Neural progenitor cell (in vitro differentiated cells): ENCODE measurements around the gene PACSIN2. TPM values are rescaled to one million over a fixed set of nuclear protein-coding genes. Genes with fewer than 3 reads are reported as not detected.

Source experiments
- DNase-seq: peaks from one replicate; pipeline ENCODE4 v3.0.0-alpha.2; 2016; ENCODE audit warnings: low spot score
- H2AFZ ChIP-seq: fragments of 200-600 bp; sonication (generic); replicated peaks from 2 replicates; pipeline ENCODE4 v1.6.1; 2016; ENCODE audit warnings: antibody characterized with exemption
- H3F3A ChIP-seq: fragments of 200-600 bp; sonication (generic); 2 replicates; pipeline ENCODE4 v1.6.1; 2016; ENCODE audit warnings: antibody characterized with exemption, low read depth
- H3K27ac ChIP-seq: fragments of 200-600 bp; sonication (generic); 2 replicates; pipeline ENCODE4 v1.5.1; 2016; ENCODE audit warnings: mild to moderate bottlenecking
- H3K27me3 ChIP-seq: fragments of 200-600 bp; sonication (generic); 2 replicates; pipeline ENCODE4 v1.6.1; 2016; ENCODE audit warnings: mild to moderate bottlenecking, moderate library complexity
- H3K36me3 ChIP-seq: fragments of 200-600 bp; sonication (generic); 2 replicates; pipeline ENCODE4 v1.5.1; 2016
- H3K4me1 ChIP-seq: fragments of 200-600 bp; sonication (generic); 2 replicates; pipeline ENCODE4 v1.6.1; 2016; ENCODE audit warnings: mixed run types
- H3K4me2 ChIP-seq: fragments of 200-600 bp; sonication (generic); 2 replicates; pipeline ENCODE4 v1.6.1; 2016
- H3K4me3 ChIP-seq: fragments of 200-600 bp; sonication (generic); 2 replicates; pipeline ENCODE4 v1.5.1; 2016
- H3K79me2 ChIP-seq: fragments of 200-600 bp; sonication (generic); 2 replicates; pipeline ENCODE4 v1.6.1; 2016; ENCODE audit warnings: low read depth
- H3K9ac ChIP-seq: fragments of 200-600 bp; sonication (generic); 2 replicates; pipeline ENCODE4 v1.6.1; 2016
- H3K9me3 ChIP-seq: fragments of 200-600 bp; sonication (generic); 2 replicates; pipeline ENCODE4 v1.5.1; 2016; ENCODE audit warnings: low read depth
- H4K20me1 ChIP-seq: fragments of 200-600 bp; sonication (generic); 2 replicates; pipeline ENCODE4 v1.6.1; 2016; ENCODE audit warnings: low read depth
- H3K27ac Mint-ChIP-seq: 3 replicates; pipeline ENCODE4 v1.8.0; 2021; ENCODE audit warnings: mixed read lengths
- H3K27me3 Mint-ChIP-seq: 2 replicates; pipeline ENCODE4 v1.8.0; 2022; ENCODE audit warnings: low read depth, mild to moderate bottlenecking, inconsistent platforms, moderate library complexity, mixed read lengths; ENCODE audit not compliant: insufficient read depth
- H3K36me3 Mint-ChIP-seq: 3 replicates; pipeline ENCODE4 v1.8.0; 2021; ENCODE audit warnings: mixed read lengths
- H3K4me1 Mint-ChIP-seq: 3 replicates; pipeline ENCODE4 v1.8.0; 2021; ENCODE audit warnings: mixed read lengths
- H3K4me3 Mint-ChIP-seq: 3 replicates; pipeline ENCODE4 v1.8.0; 2021; ENCODE audit warnings: mild to moderate bottlenecking, moderate library complexity, mixed read lengths
- H3K9me3 Mint-ChIP-seq: 3 replicates; pipeline ENCODE4 v1.8.0; 2020; ENCODE audit warnings: mixed read lengths
- EZH2 ChIP-seq: fragments of 200-600 bp; sonication (generic); IDR thresholded peaks from 2 replicates; pipeline ENCODE4 v1.6.1; 2017; ENCODE audit warnings: antibody characterized with exemption, mild to moderate bottlenecking, moderate library complexity
- EZH2phosphoT487 ChIP-seq: fragments of 200-600 bp; sonication (generic); IDR thresholded peaks from 2 replicates; pipeline ENCODE4 v1.6.1; 2017; ENCODE audit warnings: antibody characterized with exemption
- total RNA-seq: library from RNA; depleted of rRNA; stranded (reverse); fragments of >200 nt; gene quantifications from 2 replicates; pipeline ENCODE4 v1.2.3, GENCODE V29; 2015; ENCODE audit warnings: low replicate concordance
- TF ChIP-seq, protein P1 (sequence below): fragments of 200-600 bp; sonication (generic); IDR thresholded peaks from 2 replicates; pipeline ENCODE4 v1.5.1; 2017; ENCODE audit warnings: antibody characterized with exemption, mild to moderate bottlenecking

The PACSIN2 gene
- total RNA-seq, 1 donor from 2014 or later = 38.1 TPM

DNA sequence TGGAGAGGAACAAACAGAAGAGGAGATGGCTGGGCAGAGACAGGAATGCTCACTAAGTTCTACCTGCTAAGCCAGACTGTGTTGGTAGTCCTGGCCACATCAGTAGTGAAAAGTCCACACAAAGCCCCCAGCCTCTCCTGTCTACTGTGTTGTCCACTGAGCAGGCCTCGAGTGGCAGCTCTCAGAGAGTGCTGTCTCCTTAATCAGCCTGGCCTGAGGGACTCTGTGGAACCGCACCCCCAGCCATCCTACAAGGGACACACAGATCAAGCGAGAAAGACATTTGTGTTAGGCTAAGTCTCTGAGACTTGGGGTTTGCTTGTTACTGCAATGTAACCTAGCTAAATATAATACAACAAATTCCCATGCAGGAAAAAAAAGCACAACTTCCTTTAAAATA lies 71.0 kb downstream of the PACSIN2 start:
- peaks cover 54% of the 10 kb centered on the region for H3K4me1 Mint-ChIP-seq
- no peaks in the 10 kb centered on the region for H3K27me3 Mint-ChIP-seq
- Histone ChIP-seq H3K9ac (no peak overlapping the region), H3K36me3 (no peaks in the 10 kb centered on the region), H3K27ac (no peak overlapping the region), H3K4me3 (no peak overlapping the region), H3F3A (peaks cover 11% of the 10 kb centered on the region), H4K20me1 (peaks cover 69% of the 10 kb centered on the region), H3K79me2 (peaks cover 60% of the 10 kb centered on the region), H3K27me3 (no peaks in the 10 kb centered on the region), H3K4me2 (no peak overlapping the region), H3K4me1 (peaks cover 16% of the 10 kb centered on the region), H3K9me3 (no peaks in the 10 kb centered on the region), H2AFZ (no peak overlapping the region)
- H3K36me3 Mint-ChIP-seq = peaks cover 2% of the 10 kb centered on the region
- DNase-seq = no peak
- TF ChIP-seq, protein P1, sequence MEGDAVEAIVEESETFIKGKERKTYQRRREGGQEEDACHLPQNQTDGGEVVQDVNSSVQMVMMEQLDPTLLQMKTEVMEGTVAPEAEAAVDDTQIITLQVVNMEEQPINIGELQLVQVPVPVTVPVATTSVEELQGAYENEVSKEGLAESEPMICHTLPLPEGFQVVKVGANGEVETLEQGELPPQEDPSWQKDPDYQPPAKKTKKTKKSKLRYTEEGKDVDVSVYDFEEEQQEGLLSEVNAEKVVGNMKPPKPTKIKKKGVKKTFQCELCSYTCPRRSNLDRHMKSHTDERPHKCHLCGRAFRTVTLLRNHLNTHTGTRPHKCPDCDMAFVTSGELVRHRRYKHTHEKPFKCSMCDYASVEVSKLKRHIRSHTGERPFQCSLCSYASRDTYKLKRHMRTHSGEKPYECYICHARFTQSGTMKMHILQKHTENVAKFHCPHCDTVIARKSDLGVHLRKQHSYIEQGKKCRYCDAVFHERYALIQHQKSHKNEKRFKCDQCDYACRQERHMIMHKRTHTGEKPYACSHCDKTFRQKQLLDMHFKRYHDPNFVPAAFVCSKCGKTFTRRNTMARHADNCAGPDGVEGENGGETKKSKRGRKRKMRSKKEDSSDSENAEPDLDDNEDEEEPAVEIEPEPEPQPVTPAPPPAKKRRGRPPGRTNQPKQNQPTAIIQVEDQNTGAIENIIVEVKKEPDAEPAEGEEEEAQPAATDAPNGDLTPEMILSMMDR = no peak
- TF ChIP-seq EZH2 = no peak
- no peak for TF ChIP-seq EZH2phosphoT487
- H3K27ac Mint-ChIP-seq = no peak overlapping the region
- H3K4me3 Mint-ChIP-seq = no peak overlapping the region
- H3K9me3 Mint-ChIP-seq = no peaks in the 10 kb centered on the region

DNA sequence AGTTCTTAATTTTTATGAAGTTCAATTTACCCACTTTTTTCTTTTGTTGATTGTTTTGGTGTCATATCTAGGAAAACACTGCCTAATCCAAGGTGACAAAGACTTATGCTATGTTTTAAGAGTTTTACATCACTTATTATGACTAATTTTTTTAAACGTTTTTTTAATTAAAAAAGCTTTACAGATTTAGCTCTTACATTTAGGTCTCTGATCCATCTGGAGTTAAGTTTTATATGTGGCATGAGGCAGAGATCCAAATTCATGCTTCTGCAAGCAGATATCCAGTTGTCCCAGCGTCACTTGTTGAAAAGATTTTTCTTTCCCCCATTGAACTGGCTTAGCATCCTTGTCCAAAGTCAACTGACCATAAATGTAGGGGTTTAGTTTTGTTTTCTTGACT lies 72.6 kb downstream of the PACSIN2 start:
- H4K20me1 ChIP-seq = peaks cover 71% of the 10 kb centered on the region
- no peak overlapping the region for H3K4me3 ChIP-seq

DNA sequence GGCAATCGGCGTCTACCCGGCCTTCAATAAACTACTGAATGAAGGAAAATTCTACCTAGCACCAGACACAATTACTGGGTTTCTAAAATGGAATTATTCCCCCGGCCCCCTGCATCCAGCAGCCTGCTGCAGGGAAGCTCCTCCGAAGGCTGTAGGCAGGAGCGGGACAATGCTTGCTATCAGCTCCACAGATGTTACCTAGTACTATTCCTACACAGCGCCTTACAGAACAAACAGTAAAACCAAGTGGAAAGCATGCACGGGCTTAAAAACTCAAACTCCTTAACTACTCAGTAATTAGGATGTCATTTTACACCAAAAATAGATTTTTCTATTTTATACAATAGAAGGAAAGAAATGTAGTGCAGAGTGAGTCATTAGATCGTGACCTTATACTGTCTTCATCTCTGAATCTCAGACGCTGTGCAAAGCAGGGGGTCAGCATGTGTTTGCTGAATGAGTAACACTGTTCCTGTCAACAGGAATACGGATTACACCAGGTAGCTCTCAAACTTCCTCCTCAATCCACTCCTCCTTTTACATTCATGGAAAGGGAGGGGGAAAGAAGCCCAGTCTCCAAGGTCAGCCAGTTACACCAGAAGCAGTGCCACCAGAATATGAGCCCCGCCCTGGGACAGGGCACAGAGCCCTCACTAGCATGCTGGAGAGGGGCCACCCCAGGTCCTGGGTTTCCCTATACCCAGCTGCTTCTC lies 74.9 kb downstream of the PACSIN2 start:
- no peak for DNase-seq
- Histone ChIP-seq H3K27me3 (no peaks in the 10 kb centered on the region), H3K4me2 (no peak overlapping the region), H3K27ac (no peak overlapping the region), H3K36me3 (no peaks in the 10 kb centered on the region), H3K4me1 (no peaks in the 10 kb centered on the region), H4K20me1 (peaks cover 60% of the 10 kb centered on the region), H2AFZ (no peak overlapping the region), H3F3A (peaks cover 11% of the 10 kb centered on the region), H3K4me3 (no peak overlapping the region), H3K79me2 (peaks cover 64% of the 10 kb centered on the region), H3K9me3 (no peaks in the 10 kb centered on the region), H3K9ac (no peak overlapping the region)
- TF ChIP-seq EZH2 (no peak), EZH2phosphoT487 (no peak)
- TF ChIP-seq, protein P1 = no peak
- Mint-ChIP-seq H3K4me3 (no peak overlapping the region), H3K9me3 (no peaks in the 10 kb centered on the region), H3K4me1 (peaks cover 44% of the 10 kb centered on the region), H3K27me3 (peaks cover 4% of the 10 kb centered on the region), H3K27ac (no peak overlapping the region), H3K36me3 (peaks cover 4% of the 10 kb centered on the region)

More for the DNA sequence above, 72.6 kb downstream of the PACSIN2 start:
- Histone ChIP-seq H3K36me3 (no peaks in the 10 kb centered on the region), H3F3A (peaks cover 11% of the 10 kb centered on the region), H3K27me3 (no peaks in the 10 kb centered on the region), H3K9ac (no peak overlapping the region), H3K27ac (no peak overlapping the region), H3K4me1 (peaks cover 6% of the 10 kb centered on the region), H3K79me2 (peaks cover 59% of the 10 kb centered on the region), H3K9me3 (no peaks in the 10 kb centered on the region), H2AFZ (no peak overlapping the region), H3K4me2 (no peak overlapping the region)
- H3K4me1 Mint-ChIP-seq = peaks cover 57% of the 10 kb centered on the region
- TF ChIP-seq, protein P1 = no peak
- TF ChIP-seq EZH2 (no peak), EZH2phosphoT487 (no peak)
- H3K27me3 Mint-ChIP-seq = peaks cover 4% of the 10 kb centered on the region
- H3K4me3 Mint-ChIP-seq = no peak overlapping the region
- DNase-seq = no peak
- peaks cover 2% of the 10 kb centered on the region for H3K36me3 Mint-ChIP-seq
- H3K9me3 Mint-ChIP-seq = no peaks in the 10 kb centered on the region
- H3K27ac Mint-ChIP-seq = no peak overlapping the region
